Measurements from ENCODE around the gene POU5F1.
"Not testable (repeated sequence)": the region's sequence is repeated elsewhere in the genome, so short reads cannot be mapped to it uniquely, and the experiment has no call there.

The POU5F1 gene

GRCh38 chr6:31170600-31170881 is at the start of gene POU5F1:
Gene POU5F1, minus strand, starts transcription at chr6:31170682. Its CDS starts 62 bp downstream, at chr6:31170620.
- no peak for FAIRE-seq

GRCh38 chr6:31216208-31216898 is 45.9 kb upstream of the POU5F1 start:
- FAIRE-seq = no peak
- no peak for DNase-seq (ENCODE audit: insufficient read length, low spot score)

More at GRCh38 chr6:31170600-31170881, at the start of gene POU5F1:
- DNase-seq (ENCODE audit: insufficient read length, low spot score) = no peak

GRCh38 chr6:31215216-31215615 is 44.7 kb upstream of the POU5F1 start:
- not testable (repeated sequence) for DNase-seq (ENCODE audit: insufficient read length, low spot score); FAIRE-seq

- FAIRE-seq = no peak
- DNase-seq (ENCODE audit: insufficient read length, low spot score) = no peak
Observed at GRCh38 chr6:31214516-31214915, 44.0 kb upstream of the POU5F1 start.

- DNase-seq (ENCODE audit: insufficient read length, low spot score) = no peak
- FAIRE-seq = no peak
Observed at GRCh38 chr6:31210741-31211532, 40.5 kb upstream of the POU5F1 start.

GRCh38 chr6:31210123-31210522 is 39.6 kb upstream of the POU5F1 start:
- DNase-seq (ENCODE audit: insufficient read length, low spot score) (no peak), FAIRE-seq (no peak)

GRCh38 chr6:31209137-31209536 is 38.7 kb upstream of the POU5F1 start:
- FAIRE-seq (no peak), DNase-seq (ENCODE audit: insufficient read length, low spot score) (no peak)

GRCh38 chr6:31208506-31208905 is 38.0 kb upstream of the POU5F1 start:
- DNase-seq (ENCODE audit: insufficient read length, low spot score) = no peak
- no peak for FAIRE-seq

- no peak for DNase-seq (ENCODE audit: insufficient read length, low spot score)
- no peak for FAIRE-seq
Observed at GRCh38 chr6:31205638-31206037, 35.2 kb upstream of the POU5F1 start.

- DNase-seq (ENCODE audit: insufficient read length, low spot score) (no peak), FAIRE-seq (no peak)
Observed at GRCh38 chr6:31204751-31205145, 34.3 kb upstream of the POU5F1 start.

- DNase-seq (ENCODE audit: insufficient read length, low spot score) = no peak
- FAIRE-seq = no peak
Observed at GRCh38 chr6:31203345-31203979, 33.0 kb upstream of the POU5F1 start.

GRCh38 chr6:31202259-31203166 is 32.0 kb upstream of the POU5F1 start:
- no peak for FAIRE-seq
- no peak for DNase-seq (ENCODE audit: insufficient read length, low spot score)

- DNase-seq (ENCODE audit: insufficient read length, low spot score); FAIRE-seq: not testable (repeated sequence)
Observed at GRCh38 chr6:31199105-31199452, 28.6 kb upstream of the POU5F1 start.

- DNase-seq (ENCODE audit: insufficient read length, low spot score) = peak; percentile 78
- FAIRE-seq = peak; percentile 65
Observed at GRCh38 chr6:31197559-31198305, 27.2 kb upstream of the POU5F1 start.

- not testable (repeated sequence) for DNase-seq (ENCODE audit: insufficient read length, low spot score); FAIRE-seq
Observed at GRCh38 chr6:31196251-31197022, 26.0 kb upstream of the POU5F1 start.

GRCh38 chr6:31195308-31195979 is 25.0 kb upstream of the POU5F1 start:
- not testable (repeated sequence) for DNase-seq (ENCODE audit: insufficient read length, low spot score); FAIRE-seq

- DNase-seq (ENCODE audit: insufficient read length, low spot score) (no peak), FAIRE-seq (no peak)
Observed at GRCh38 chr6:31194061-31194834, 23.8 kb upstream of the POU5F1 start.

- no peak for DNase-seq (ENCODE audit: insufficient read length, low spot score)
- no peak for FAIRE-seq
Observed at GRCh38 chr6:31193206-31193605, 22.7 kb upstream of the POU5F1 start.

Measured in HTR-8/SVneo (cell line).